D721Med (cell line): ENCODE results near the gene NCAPG.
"Not testable (repeated sequence)": the region's sequence is repeated elsewhere in the genome, so short reads cannot be mapped to it uniquely, and the experiment has no call there.

Source experiments
- DNase-seq: peaks from one replicate; pipeline ENCODE4 v3.0.0; 2011; ENCODE audit warnings: low spot score; ENCODE audit not compliant: insufficient read length
- FAIRE-seq: peaks from 2 replicates; lab custom pipeline; 2011; peaks lifted over from hg19 to GRCh38; lab: Jason Lieb, UNC
- TF ChIP-seq, protein P1 (sequence below): IDR thresholded peaks from 2 replicates; pipeline ENCODE4 v1.5.1; 2012; ENCODE audit warnings: mild to moderate bottlenecking, control low read depth; ENCODE audit not compliant: insufficient read depth; ENCODE audit errors: missing control alignments

NCAPG gene

GRCh38 chr4:17812801-17813200 lies 2.0 kb downstream of the NCAPG start:
- DNase-seq = no peak
- TF ChIP-seq, protein P1, sequence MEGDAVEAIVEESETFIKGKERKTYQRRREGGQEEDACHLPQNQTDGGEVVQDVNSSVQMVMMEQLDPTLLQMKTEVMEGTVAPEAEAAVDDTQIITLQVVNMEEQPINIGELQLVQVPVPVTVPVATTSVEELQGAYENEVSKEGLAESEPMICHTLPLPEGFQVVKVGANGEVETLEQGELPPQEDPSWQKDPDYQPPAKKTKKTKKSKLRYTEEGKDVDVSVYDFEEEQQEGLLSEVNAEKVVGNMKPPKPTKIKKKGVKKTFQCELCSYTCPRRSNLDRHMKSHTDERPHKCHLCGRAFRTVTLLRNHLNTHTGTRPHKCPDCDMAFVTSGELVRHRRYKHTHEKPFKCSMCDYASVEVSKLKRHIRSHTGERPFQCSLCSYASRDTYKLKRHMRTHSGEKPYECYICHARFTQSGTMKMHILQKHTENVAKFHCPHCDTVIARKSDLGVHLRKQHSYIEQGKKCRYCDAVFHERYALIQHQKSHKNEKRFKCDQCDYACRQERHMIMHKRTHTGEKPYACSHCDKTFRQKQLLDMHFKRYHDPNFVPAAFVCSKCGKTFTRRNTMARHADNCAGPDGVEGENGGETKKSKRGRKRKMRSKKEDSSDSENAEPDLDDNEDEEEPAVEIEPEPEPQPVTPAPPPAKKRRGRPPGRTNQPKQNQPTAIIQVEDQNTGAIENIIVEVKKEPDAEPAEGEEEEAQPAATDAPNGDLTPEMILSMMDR = no peak
- no peak for FAIRE-seq

DNA sequence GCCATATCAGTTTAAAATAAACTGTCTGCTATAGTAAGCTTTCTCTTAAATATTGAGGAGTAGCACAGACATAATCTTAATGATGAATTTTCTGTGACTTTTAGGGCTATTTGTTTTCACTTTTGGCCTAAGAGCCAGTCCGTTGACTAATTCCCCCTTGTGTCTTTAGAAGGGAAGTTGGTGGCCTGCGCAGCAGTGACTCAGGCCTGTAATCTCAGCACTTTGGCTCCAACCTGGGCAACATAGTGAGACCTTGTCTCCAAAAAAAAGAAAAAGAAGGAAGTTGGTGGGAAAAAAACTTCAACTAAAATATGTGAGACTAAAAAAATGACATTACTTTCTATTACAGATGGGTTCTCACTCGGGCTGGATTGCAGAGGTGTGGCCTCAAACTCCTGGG lies 3.4 kb downstream of the NCAPG start:
- FAIRE-seq (no peak), DNase-seq (no peak)
- TF ChIP-seq, protein P1 = no peak

- no peak for FAIRE-seq
Observed at GRCh38 chr4:17816142-17816541, 5.4 kb downstream of the NCAPG start.

GRCh38 chr4:17817027-17817426 lies 6.2 kb downstream of the NCAPG start:
- FAIRE-seq (peak; percentile 82), DNase-seq (no peak)
- TF ChIP-seq, protein P1 = peak; percentile 63

More at GRCh38 chr4:17816142-17816541, 5.4 kb downstream of the NCAPG start:
- no peak for DNase-seq
- TF ChIP-seq, protein P1 = no peak

- DNase-seq (no peak), FAIRE-seq (no peak)
- TF ChIP-seq, protein P1 = no peak
Observed at GRCh38 chr4:17823871-17824669, 13.3 kb downstream of the NCAPG start.

DNA sequence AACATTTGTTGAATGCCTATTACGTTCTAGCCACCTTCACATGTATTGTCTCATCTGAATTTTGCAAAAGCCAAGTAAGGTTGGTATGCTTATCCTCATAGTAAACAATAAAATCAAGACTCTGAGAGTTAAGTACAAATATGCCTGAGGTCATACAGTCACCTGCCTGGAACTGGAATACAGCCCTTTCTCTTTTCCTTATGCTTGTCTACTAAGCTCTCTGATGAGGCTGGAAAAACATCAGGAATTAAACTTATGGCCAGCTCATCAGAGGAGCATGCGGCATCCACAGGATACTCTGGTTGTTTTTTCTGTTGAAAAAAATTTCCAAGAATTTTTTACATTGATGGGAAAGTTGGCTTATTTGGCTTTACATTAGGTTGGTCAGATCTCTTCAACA lies 35.5 kb downstream of the NCAPG start:
- DNase-seq = no peak

GRCh38 chr4:17850295-17850694 lies 39.5 kb downstream of the NCAPG start:
- FAIRE-seq, DNase-seq: not testable (repeated sequence)

More for the DNA sequence above, 35.5 kb downstream of the NCAPG start:
- TF ChIP-seq, protein P1 = no peak
- FAIRE-seq = no peak
